ENCODE results near the gene MRGPRE.
"Not testable (repeated sequence)": the region's sequence is repeated elsewhere in the genome, so short reads cannot be mapped to it uniquely, and the experiment has no call there.

- not testable (repeated sequence) for TF ChIP-seq CREB1 (CRISPR knock-in tag; IDR thresholded peaks at IDR 0.05); TEAD1 (CRISPR knock-in tag; IDR thresholded peaks at IDR 0.05); CTCF (IDR thresholded peaks at IDR 0.05); ZNF121 (CRISPR knock-in tag; IDR thresholded peaks at IDR 0.05); MAX (CRISPR knock-in tag; IDR thresholded peaks at IDR 0.05); ZNF671 (CRISPR knock-in tag; IDR thresholded peaks at IDR 0.05); JUN (CRISPR knock-in tag; IDR thresholded peaks at IDR 0.05); FOXJ3 (CRISPR knock-in tag; IDR thresholded peaks at IDR 0.05; ENCODE audit: borderline replicate concordance)
These were observed 48.9 kb upstream of the MRGPRE start for GRCh38 chr11:3281146-3281545.

Measured in WTC11 (cell line).